WTC11 (cell line): ENCODE results near the gene ANO4. TPM values are rescaled to one million over a fixed set of nuclear protein-coding genes. Genes with fewer than 3 reads are reported as not detected.

Source experiments
- ATAC-seq: fragments of 200-7000 bp; cut with Tn5 transposase; 2 replicates; pipeline ENCODE4 v1.10.0; 2021; ENCODE audit warnings: mild to moderate bottlenecking, moderate library complexity
- CTCF ChIA-PET: fragments of 300-600 bp; sonication (Branson Sonifier 250); formaldehyde crosslinking; loops from one replicate; lab custom pipeline; 2021; ENCODE audit warnings: antibody characterized with exemption; lab: Charles Lee
- POLR2A ChIA-PET: fragments of 350-600 bp; sonication (Branson Sonifier 250); formaldehyde crosslinking; loops from one replicate; lab custom pipeline; 2021; ENCODE audit warnings: antibody characterized with exemption; lab: Charles Lee
- DNase-seq: peaks from one replicate; pipeline ENCODE4 v3.0.0; 2021; ENCODE audit warnings: low spot score
- H3K27ac Mint-ChIP-seq: 2 replicates; pipeline ENCODE4 v1.8.0; 2021; ENCODE audit warnings: mixed read lengths
- H3K27me3 Mint-ChIP-seq: 2 replicates; pipeline ENCODE4 v1.8.0; 2021; ENCODE audit warnings: low read depth, mild to moderate bottlenecking, moderate library complexity, mixed read lengths
- H3K36me3 Mint-ChIP-seq: 2 replicates; pipeline ENCODE4 v1.8.0; 2021; ENCODE audit warnings: mixed read lengths
- H3K4me1 Mint-ChIP-seq: 2 replicates; pipeline ENCODE4 v1.8.0; 2022; ENCODE audit warnings: mixed read lengths
- H3K4me3 Mint-ChIP-seq: 2 replicates; pipeline ENCODE4 v1.8.0; 2021; ENCODE audit warnings: mild to moderate bottlenecking, moderate library complexity, mixed read lengths
- H3K9me3 Mint-ChIP-seq: 2 replicates; pipeline ENCODE4 v1.8.0; 2021; ENCODE audit warnings: mixed read lengths
- CREM ChIP-seq: sonication (generic); formaldehyde crosslinking; IDR thresholded peaks from 2 replicates; pipeline ENCODE4 v1.8.1; 2022; ENCODE audit warnings: mild to moderate bottlenecking, missing genetic modification reagents, moderate library complexity
- ELF4 ChIP-seq: sonication (generic); formaldehyde crosslinking; IDR thresholded peaks from 2 replicates; pipeline ENCODE4 v1.8.1; 2022; ENCODE audit warnings: low read depth, mild to moderate bottlenecking, moderate library complexity, missing genetic modification reagents
- ESRRA ChIP-seq: sonication (generic); formaldehyde crosslinking; IDR thresholded peaks from 2 replicates; pipeline ENCODE4 v1.8.1; 2022; ENCODE audit warnings: mild to moderate bottlenecking, missing genetic modification reagents, borderline replicate concordance
- FOXJ3 ChIP-seq: sonication (generic); formaldehyde crosslinking; IDR thresholded peaks from 2 replicates; pipeline ENCODE4 v1.9.0; 2021; ENCODE audit warnings: missing genetic modification reagents, mild to moderate bottlenecking, borderline replicate concordance
- GABPB1 ChIP-seq: sonication (generic); formaldehyde crosslinking; IDR thresholded peaks from 2 replicates; pipeline ENCODE4 v1.8.1; 2023; ENCODE audit warnings: mild to moderate bottlenecking, missing genetic modification reagents
- MYBL2 ChIP-seq: sonication (generic); formaldehyde crosslinking; IDR thresholded peaks from 2 replicates; pipeline ENCODE4 v1.8.1; 2023; ENCODE audit warnings: mild to moderate bottlenecking, moderate library complexity, missing genetic modification reagents
- NR2C2 ChIP-seq: sonication (generic); formaldehyde crosslinking; IDR thresholded peaks from 2 replicates; pipeline ENCODE4 v1.8.0; 2022; ENCODE audit warnings: mild to moderate bottlenecking, missing genetic modification reagents
- RORB ChIP-seq: fragments of 250-450 bp; sonication (Bioruptor Pico); IDR thresholded peaks from 2 replicates; pipeline ENCODE4 v1.9.0; 2021; ENCODE audit warnings: mild to moderate bottlenecking
- SMAD3 ChIP-seq: sonication (generic); formaldehyde crosslinking; IDR thresholded peaks from 2 replicates; pipeline ENCODE4 v1.8.0; 2022; ENCODE audit warnings: missing genetic modification reagents, mild to moderate bottlenecking, borderline replicate concordance
- SMAD4 ChIP-seq: sonication (generic); formaldehyde crosslinking; IDR thresholded peaks from 2 replicates; pipeline ENCODE4 v1.8.0; 2022; ENCODE audit warnings: mild to moderate bottlenecking, missing genetic modification reagents
- SOX15 ChIP-seq: fragments of 250-450 bp; sonication (Bioruptor Pico); IDR thresholded peaks from 2 replicates; pipeline ENCODE4 v1.9.0; 2021; ENCODE audit warnings: mild to moderate bottlenecking
- TEAD1 ChIP-seq: sonication (generic); formaldehyde crosslinking; IDR thresholded peaks from 2 replicates; pipeline ENCODE4 v1.8.0; 2022; ENCODE audit warnings: mild to moderate bottlenecking, missing genetic modification reagents
- TEAD4 ChIP-seq: sonication (generic); formaldehyde crosslinking; IDR thresholded peaks from 2 replicates; pipeline ENCODE4 v1.8.0; 2022; ENCODE audit warnings: mild to moderate bottlenecking, missing genetic modification reagents
- TP53 ChIP-seq: sonication (generic); formaldehyde crosslinking; IDR thresholded peaks from 2 replicates; pipeline ENCODE4 v1.8.1; 2023; ENCODE audit warnings: mild to moderate bottlenecking, missing genetic modification reagents
- ZNF219 ChIP-seq: sonication (generic); formaldehyde crosslinking; IDR thresholded peaks from 2 replicates; pipeline ENCODE4 v1.8.0; 2023; ENCODE audit warnings: missing genetic modification reagents, mild to moderate bottlenecking, borderline replicate concordance
- total RNA-seq: library from RNA; stranded (reverse); gene quantifications from 3 replicates; pipeline ENCODE4 v1.2.3, GENCODE V29; 2021
- TF ChIP-seq, protein P1 (sequence below): sonication (generic); formaldehyde crosslinking; IDR thresholded peaks from 2 replicates; pipeline ENCODE4 v1.8.1; 2022; ENCODE audit warnings: mild to moderate bottlenecking, missing genetic modification reagents, moderate library complexity, borderline replicate concordance
- TF ChIP-seq, protein P2 (sequence below): sonication (generic); formaldehyde crosslinking; IDR thresholded peaks from 2 replicates; pipeline ENCODE4 v1.8.1; 2022; ENCODE audit warnings: low read depth, mild to moderate bottlenecking, moderate library complexity, missing genetic modification reagents, borderline replicate concordance
- TF ChIP-seq, protein P3 (sequence below): fragments of 250-450 bp; sonication (Bioruptor Pico); IDR thresholded peaks from 2 replicates; pipeline ENCODE4 v2.1.2; 2022; ENCODE audit warnings: mild to moderate bottlenecking, moderate library complexity
- TF ChIP-seq, protein P4 (sequence below): fragments of 250-450 bp; sonication (Bioruptor Pico); IDR thresholded peaks from 2 replicates; pipeline ENCODE4 v1.9.0; 2021; ENCODE audit warnings: moderate library complexity, mild to moderate bottlenecking, inconsistent platforms, borderline replicate concordance
- TF ChIP-seq, protein P5 (sequence below): sonication (generic); formaldehyde crosslinking; conservative IDR thresholded peaks from 2 replicates; pipeline ENCODE4 v1.8.1; 2022; ENCODE audit warnings: mild to moderate bottlenecking, missing genetic modification reagents
- TF ChIP-seq, protein P6 (sequence below): sonication (generic); formaldehyde crosslinking; IDR thresholded peaks from 2 replicates; pipeline ENCODE4 v1.8.0; 2022; ENCODE audit warnings: mild to moderate bottlenecking, missing genetic modification reagents
- TF ChIP-seq, protein P7 (sequence below): sonication (generic); formaldehyde crosslinking; IDR thresholded peaks from 2 replicates; pipeline ENCODE4 v1.8.0; 2023; ENCODE audit warnings: missing genetic modification reagents, mild to moderate bottlenecking, borderline replicate concordance
- TF ChIP-seq, protein P8 (sequence below): sonication (generic); formaldehyde crosslinking; IDR thresholded peaks from 2 replicates; pipeline ENCODE4 v1.8.0; 2022; ENCODE audit warnings: mild to moderate bottlenecking, missing genetic modification reagents

Gene ANO4
- total RNA-seq, 1 experiment from 2014 or later: 2.6 TPM

DNA sequence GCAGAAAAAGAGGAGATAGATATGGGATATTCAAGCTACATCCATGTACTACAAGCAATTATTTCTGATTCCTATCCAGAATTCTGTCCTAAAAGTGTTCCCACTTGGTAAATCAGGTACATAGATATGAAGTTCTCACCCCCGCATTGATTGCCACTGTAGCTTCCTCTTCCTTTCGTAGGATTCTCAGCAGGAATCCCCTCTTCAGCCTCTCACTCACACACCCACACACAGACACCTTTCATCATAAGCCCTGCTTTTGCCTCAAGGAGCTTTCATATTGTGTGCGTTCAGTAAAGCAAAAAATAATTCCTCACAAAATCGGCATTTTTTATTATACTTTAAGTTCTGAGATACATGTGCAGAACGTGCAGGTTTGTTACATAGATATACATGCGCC lies 69.8 kb downstream of the ANO4 start (continued):
- TF ChIP-seq ESRRA (no peak), GABPB1 (CRISPR knock-in tag) (no peak), TP53 (no peak), SMAD4 (CRISPR knock-in tag) (no peak)
- TF ChIP-seq, protein P1, sequence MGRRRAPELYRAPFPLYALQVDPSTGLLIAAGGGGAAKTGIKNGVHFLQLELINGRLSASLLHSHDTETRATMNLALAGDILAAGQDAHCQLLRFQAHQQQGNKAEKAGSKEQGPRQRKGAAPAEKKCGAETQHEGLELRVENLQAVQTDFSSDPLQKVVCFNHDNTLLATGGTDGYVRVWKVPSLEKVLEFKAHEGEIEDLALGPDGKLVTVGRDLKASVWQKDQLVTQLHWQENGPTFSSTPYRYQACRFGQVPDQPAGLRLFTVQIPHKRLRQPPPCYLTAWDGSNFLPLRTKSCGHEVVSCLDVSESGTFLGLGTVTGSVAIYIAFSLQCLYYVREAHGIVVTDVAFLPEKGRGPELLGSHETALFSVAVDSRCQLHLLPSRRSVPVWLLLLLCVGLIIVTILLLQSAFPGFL (CRISPR knock-in tag): no peak

DNA sequence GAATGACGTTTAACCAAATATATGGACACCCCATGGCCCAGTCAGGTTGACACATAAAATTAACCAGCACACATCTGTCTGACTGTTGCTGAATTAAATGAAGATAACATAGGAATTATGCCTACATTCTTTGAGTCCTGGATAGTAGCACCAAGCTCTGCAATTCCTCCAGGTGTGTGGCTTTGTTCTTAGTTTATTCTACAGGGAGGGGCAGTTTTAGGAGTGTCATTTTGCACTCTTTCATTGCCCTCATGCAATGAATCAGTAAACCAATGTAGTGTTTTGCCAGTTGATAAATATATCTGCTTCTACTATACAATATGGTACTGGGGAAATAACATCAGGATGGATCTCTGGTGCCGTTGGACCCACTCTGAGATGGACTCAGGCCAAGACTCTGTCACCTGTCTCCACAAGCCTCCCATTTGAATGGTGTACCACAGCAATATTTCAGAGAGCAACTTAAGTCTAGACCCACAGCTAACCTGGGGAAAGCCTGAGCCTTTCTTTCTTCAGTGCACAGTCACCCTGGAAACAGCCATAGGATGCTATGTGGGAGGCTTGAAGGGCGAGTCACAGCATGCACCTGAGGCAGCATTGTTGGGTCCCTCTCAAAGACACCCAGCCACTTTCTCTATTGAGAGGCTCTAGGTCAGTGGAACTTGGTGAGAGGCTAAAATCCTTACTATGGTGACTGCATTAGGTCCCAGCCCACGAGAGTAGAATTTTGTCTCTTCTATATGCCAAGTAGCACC lies 73.2 kb downstream of the ANO4 start:
- ATAC-seq (no peak), DNase-seq (no peak)
- ChIA-PET CTCF (no interaction called here), POLR2A (no interaction called here)
- no peak overlapping the region for H3K27ac Mint-ChIP-seq
- H3K36me3 Mint-ChIP-seq: no peaks in the 10 kb centered on the region
- H3K9me3 Mint-ChIP-seq: peaks cover 1% of the 10 kb centered on the region; the same call in 1 of the 2 replicates
- H3K4me3 Mint-ChIP-seq: no peak overlapping the region
- H3K27me3 Mint-ChIP-seq: no peaks in the 10 kb centered on the region
- H3K4me1 Mint-ChIP-seq: no peaks in the 10 kb centered on the region
- TF ChIP-seq FOXJ3 (CRISPR knock-in tag) (no peak), RORB (CRISPR knock-in tag) (no peak)
- TF ChIP-seq, protein P2, sequence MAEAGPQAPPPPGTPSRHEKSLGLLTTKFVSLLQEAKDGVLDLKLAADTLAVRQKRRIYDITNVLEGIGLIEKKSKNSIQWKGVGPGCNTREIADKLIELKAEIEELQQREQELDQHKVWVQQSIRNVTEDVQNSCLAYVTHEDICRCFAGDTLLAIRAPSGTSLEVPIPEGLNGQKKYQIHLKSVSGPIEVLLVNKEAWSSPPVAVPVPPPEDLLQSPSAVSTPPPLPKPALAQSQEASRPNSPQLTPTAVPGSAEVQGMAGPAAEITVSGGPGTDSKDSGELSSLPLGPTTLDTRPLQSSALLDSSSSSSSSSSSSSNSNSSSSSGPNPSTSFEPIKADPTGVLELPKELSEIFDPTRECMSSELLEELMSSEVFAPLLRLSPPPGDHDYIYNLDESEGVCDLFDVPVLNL (CRISPR knock-in tag): no peak

DNA sequence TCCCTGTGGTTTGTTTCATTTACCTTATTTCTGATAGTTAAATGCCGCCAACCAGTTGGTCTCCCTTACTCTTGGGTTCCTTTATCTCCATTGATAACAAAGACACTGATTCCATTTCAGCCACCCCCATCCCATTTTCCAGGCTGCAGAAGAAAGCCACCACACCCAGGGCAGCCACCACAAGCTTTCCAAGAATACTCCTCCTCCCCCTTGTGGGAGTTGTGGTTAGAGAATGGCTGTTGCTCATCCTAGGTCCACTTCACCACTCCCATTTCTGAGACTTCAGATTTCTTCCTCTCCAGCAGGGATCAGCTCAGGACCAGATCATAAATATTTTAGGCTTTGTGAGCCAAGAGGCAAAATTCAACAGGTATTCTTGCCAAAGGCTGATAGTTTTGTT lies 73.9 kb downstream of the ANO4 start:
- no peak overlapping the region for H3K27ac Mint-ChIP-seq
- TF ChIP-seq MYBL2 (CRISPR knock-in tag): no peak
- TF ChIP-seq, protein P3, sequence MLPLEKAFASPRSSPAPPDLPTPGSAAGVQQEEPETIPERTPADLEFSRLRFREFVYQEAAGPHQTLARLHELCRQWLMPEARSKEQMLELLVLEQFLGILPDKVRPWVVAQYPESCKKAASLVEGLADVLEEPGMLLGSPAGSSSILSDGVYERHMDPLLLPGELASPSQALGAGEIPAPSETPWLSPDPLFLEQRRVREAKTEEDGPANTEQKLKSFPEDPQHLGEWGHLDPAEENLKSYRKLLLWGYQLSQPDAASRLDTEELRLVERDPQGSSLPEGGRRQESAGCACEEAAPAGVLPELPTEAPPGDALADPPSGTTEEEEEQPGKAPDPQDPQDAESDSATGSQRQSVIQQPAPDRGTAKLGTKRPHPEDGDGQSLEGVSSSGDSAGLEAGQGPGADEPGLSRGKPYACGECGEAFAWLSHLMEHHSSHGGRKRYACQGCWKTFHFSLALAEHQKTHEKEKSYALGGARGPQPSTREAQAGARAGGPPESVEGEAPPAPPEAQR (CRISPR knock-in tag): no peak
- TF ChIP-seq SOX15 (CRISPR knock-in tag): no peak
- TF ChIP-seq, protein P4, sequence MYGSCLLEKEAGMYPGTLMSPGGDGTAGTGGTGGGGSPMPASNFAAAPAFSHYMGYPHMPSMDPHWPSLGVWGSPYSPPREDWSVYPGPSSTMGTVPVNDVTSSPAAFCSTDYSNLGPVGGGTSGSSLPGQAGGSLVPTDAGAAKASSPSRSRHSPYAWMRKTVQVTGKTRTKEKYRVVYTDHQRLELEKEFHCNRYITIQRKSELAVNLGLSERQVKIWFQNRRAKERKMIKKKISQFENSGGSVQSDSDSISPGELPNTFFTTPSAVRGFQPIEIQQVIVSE (CRISPR knock-in tag): no peak
- no peak for TF ChIP-seq SMAD3 (CRISPR knock-in tag)
- TF ChIP-seq TEAD4 (CRISPR knock-in tag): no peak
- no peak for TF ChIP-seq FOXJ3 (CRISPR knock-in tag)
- TF ChIP-seq, protein P5, sequence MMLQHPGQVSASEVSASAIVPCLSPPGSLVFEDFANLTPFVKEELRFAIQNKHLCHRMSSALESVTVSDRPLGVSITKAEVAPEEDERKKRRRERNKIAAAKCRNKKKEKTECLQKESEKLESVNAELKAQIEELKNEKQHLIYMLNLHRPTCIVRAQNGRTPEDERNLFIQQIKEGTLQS: no peak
- TF ChIP-seq, protein P6, sequence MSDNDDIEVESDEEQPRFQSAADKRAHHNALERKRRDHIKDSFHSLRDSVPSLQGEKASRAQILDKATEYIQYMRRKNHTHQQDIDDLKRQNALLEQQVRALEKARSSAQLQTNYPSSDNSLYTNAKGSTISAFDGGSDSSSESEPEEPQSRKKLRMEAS (CRISPR knock-in tag): no peak
- no peak for TF ChIP-seq NR2C2
- TF ChIP-seq, protein P7, sequence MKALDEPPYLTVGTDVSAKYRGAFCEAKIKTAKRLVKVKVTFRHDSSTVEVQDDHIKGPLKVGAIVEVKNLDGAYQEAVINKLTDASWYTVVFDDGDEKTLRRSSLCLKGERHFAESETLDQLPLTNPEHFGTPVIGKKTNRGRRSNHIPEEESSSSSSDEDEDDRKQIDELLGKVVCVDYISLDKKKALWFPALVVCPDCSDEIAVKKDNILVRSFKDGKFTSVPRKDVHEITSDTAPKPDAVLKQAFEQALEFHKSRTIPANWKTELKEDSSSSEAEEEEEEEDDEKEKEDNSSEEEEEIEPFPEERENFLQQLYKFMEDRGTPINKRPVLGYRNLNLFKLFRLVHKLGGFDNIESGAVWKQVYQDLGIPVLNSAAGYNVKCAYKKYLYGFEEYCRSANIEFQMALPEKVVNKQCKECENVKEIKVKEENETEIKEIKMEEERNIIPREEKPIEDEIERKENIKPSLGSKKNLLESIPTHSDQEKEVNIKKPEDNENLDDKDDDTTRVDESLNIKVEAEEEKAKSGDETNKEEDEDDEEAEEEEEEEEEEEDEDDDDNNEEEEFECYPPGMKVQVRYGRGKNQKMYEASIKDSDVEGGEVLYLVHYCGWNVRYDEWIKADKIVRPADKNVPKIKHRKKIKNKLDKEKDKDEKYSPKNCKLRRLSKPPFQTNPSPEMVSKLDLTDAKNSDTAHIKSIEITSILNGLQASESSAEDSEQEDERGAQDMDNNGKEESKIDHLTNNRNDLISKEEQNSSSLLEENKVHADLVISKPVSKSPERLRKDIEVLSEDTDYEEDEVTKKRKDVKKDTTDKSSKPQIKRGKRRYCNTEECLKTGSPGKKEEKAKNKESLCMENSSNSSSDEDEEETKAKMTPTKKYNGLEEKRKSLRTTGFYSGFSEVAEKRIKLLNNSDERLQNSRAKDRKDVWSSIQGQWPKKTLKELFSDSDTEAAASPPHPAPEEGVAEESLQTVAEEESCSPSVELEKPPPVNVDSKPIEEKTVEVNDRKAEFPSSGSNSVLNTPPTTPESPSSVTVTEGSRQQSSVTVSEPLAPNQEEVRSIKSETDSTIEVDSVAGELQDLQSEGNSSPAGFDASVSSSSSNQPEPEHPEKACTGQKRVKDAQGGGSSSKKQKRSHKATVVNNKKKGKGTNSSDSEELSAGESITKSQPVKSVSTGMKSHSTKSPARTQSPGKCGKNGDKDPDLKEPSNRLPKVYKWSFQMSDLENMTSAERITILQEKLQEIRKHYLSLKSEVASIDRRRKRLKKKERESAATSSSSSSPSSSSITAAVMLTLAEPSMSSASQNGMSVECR (CRISPR knock-in tag): no peak
- no peak for TF ChIP-seq TEAD1 (CRISPR knock-in tag)
- no peak for TF ChIP-seq ZNF219 (CRISPR knock-in tag)
- TF ChIP-seq CREM (CRISPR knock-in tag): no peak
- no peak for TF ChIP-seq ELF4
- TF ChIP-seq, protein P8, sequence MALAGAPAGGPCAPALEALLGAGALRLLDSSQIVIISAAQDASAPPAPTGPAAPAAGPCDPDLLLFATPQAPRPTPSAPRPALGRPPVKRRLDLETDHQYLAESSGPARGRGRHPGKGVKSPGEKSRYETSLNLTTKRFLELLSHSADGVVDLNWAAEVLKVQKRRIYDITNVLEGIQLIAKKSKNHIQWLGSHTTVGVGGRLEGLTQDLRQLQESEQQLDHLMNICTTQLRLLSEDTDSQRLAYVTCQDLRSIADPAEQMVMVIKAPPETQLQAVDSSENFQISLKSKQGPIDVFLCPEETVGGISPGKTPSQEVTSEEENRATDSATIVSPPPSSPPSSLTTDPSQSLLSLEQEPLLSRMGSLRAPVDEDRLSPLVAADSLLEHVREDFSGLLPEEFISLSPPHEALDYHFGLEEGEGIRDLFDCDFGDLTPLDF (CRISPR knock-in tag): no peak

More for the DNA sequence above, 73.9 kb downstream of the ANO4 start:
- Mint-ChIP-seq H3K36me3 (peaks cover 6% of the 10 kb centered on the region), H3K4me1 (no peaks in the 10 kb centered on the region), H3K4me3 (no peak overlapping the region), H3K9me3 (peaks cover 8% of the 10 kb centered on the region), H3K27me3 (no peaks in the 10 kb centered on the region)
- CTCF ChIA-PET: no interaction called here
- ATAC-seq (peak; percentile 26; the same call in 1 of the 2 replicates), DNase-seq (no peak)
- POLR2A ChIA-PET: interaction anchor here (0.6 kb wide), 1 partner anchor 366 kb away, joined by 6 read pairs; no protein-coding TSS in a partner anchor
